ENCODE measurements around the gene TSEN54. TPM values are rescaled to one million over a fixed set of nuclear protein-coding genes. Genes with fewer than 3 reads are reported as not detected.

Gene TSEN54
- total RNA-seq, 4 donors from 2014 or later = 11.6 to 46.6 (median 25.8) TPM

DNA sequence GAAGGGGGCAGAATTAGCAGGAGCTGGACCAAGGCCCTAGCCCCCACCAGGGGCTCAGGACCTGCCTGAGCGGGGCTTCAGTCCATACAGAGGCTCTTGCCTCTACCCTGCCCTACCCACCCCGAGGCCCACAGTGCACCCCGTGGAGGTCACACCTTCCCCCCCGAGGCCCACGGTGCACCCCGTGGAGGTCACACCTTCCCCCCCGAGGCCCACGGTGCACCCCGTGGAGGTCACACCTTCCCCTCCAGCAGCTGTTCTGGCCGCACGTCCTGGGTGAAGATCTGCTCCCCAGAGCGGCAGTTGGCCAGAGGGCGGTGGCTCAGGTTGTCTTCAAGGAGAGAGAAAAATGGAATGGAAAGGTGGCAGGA is 12.4 kb upstream of the TSEN54 start:
- Histone ChIP-seq H3K4me1 (peaks cover 1 to 6% of the 10 kb centered on the region in 2 donors), H3K27me3 (no peaks in the 10 kb centered on the region), H3K9me3 (no peaks in the 10 kb centered on the region), H3K4me3 (replicated peaks in 1 of 3) (no peak overlapping the region), H3K27ac (no peak overlapping the region), H3K36me3 (peaks cover 29 to 42% of the 10 kb centered on the region in 2 donors)
- no peak for DNase-seq
- TF ChIP-seq, protein P1, sequence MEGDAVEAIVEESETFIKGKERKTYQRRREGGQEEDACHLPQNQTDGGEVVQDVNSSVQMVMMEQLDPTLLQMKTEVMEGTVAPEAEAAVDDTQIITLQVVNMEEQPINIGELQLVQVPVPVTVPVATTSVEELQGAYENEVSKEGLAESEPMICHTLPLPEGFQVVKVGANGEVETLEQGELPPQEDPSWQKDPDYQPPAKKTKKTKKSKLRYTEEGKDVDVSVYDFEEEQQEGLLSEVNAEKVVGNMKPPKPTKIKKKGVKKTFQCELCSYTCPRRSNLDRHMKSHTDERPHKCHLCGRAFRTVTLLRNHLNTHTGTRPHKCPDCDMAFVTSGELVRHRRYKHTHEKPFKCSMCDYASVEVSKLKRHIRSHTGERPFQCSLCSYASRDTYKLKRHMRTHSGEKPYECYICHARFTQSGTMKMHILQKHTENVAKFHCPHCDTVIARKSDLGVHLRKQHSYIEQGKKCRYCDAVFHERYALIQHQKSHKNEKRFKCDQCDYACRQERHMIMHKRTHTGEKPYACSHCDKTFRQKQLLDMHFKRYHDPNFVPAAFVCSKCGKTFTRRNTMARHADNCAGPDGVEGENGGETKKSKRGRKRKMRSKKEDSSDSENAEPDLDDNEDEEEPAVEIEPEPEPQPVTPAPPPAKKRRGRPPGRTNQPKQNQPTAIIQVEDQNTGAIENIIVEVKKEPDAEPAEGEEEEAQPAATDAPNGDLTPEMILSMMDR (IDR thresholded peaks at IDR 0.05) = no peak
- TF ChIP-seq POLR2A (IDR thresholded peaks at IDR 0.05) = no peak
- intact Hi-C loops (cut with DNase I) = no loop called here
- 65 to 81% methylated on average over 8 to 9 of the region's 13 CpGs for WGBS, 2 donors

DNA sequence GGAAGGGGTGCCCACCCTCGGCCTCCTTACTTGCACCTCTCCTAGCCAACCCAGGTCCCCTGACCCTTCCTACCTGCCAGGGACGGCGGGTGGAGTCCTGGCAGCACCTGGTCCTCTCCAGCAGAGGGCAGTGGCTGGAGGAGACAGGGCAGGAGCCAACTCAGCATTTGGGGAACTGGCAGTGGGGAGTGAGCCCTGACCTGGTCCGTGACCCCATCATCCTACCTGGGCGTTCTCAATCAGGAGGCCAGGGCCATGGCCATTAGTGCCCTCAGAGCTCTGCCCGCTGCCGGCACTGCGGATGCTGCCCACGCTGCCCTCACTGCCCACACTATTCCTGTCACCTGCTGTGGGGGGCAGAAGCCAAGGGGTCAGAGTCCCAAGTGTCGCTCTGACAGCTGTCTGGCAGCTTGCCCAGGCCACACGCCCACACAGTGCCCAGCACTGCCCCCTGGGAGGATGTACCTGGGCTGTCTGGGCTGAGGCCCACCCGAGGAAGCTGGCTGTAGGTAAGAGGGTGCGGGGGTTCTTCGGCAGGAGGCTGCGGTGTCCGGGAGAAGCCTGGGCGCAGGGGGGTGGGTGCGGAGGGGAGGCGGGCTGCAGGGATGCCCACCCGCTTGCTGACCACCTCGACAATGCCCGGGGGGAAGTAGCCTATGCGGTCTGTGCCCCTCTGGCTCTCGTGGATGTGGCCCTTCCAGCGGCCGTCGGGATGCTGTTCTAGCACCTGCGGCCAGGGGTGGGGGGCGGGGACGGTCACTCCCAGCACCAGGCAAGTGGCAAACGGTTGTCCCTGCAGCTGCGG is 11.8 kb upstream of the TSEN54 start:
- TF ChIP-seq, protein P1 (IDR thresholded peaks at IDR 0.05) = peak; percentile 19 to 49 (median 36)
- no peak for TF ChIP-seq POLR2A (IDR thresholded peaks at IDR 0.05)
- Histone ChIP-seq H3K9me3 (no peaks in the 10 kb centered on the region), H3K27me3 (no peaks in the 10 kb centered on the region), H3K36me3 (peaks cover 29 to 42% of the 10 kb centered on the region in 2 donors), H3K27ac (no peak overlapping the region), H3K4me1 (peaks cover 6 to 12% of the 10 kb centered on the region in 2 donors), H3K4me3 (replicated peaks in 1 of 3) (no peak overlapping the region)
- DNase-seq = peak; percentile 28 to 38
- intact Hi-C loops (cut with DNase I) = loop anchor here (5.0 kb wide), 1 partner anchor 77 kb away; no protein-coding TSS in a partner anchor
- 78 to 87% methylated on average over 20 to 21 of the region's 32 CpGs for WGBS, 2 donors

DNA sequence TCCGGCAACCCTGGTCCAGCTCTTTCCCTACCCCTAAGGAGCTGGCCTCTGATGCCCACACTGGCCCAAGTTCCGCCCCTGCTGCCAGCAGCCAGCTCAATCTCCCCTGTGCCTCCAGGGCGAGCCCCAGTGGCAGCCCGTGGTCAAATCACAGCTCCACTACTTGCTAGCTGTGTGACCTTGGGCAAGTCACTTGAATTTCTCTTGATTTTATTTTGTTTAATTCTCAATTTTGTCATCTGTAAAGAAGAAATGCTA is 11.2 kb upstream of the TSEN54 start:
- Histone ChIP-seq H3K4me3 (replicated peaks in 1 of 3) (no peak overlapping the region), H3K36me3 (peaks cover 29 to 38% of the 10 kb centered on the region in 2 donors), H3K9me3 (no peaks in the 10 kb centered on the region), H3K4me1 (peaks cover 8 to 14% of the 10 kb centered on the region in 2 donors), H3K27ac (no peak overlapping the region), H3K27me3 (no peaks in the 10 kb centered on the region)
- DNase-seq = no peak
- intact Hi-C loops (cut with DNase I) = loop anchor here (5.0 kb wide), 1 partner anchor 78 kb away; no protein-coding TSS in a partner anchor
- TF ChIP-seq POLR2A (IDR thresholded peaks at IDR 0.05) = no peak
- TF ChIP-seq, protein P1 (IDR thresholded peaks at IDR 0.05) = no peak
- 86 to 99% methylated on average over 4 of the region's 4 CpGs for WGBS, 2 donors

DNA sequence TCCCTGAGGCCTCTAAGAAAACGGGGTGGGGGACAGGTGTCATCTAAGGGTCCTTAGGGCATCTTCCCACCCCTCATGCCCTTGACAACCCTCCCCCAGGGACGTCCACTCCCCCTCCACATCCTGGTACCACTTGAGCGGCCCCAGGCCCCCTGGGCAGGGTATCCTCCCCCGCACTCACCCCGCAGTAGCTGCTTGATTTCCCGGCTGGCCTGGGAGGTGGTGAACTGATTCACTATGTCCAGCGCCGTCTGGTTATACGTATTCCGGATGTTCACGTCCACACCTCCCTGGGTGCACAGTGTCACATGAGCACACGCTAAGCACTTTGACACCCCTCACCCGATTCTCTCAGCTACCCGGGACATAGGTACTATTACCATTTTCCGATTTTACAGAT is 10.7 kb upstream of the TSEN54 start:
- TF ChIP-seq, protein P1 (IDR thresholded peaks at IDR 0.05) = no peak
- TF ChIP-seq POLR2A (IDR thresholded peaks at IDR 0.05) = no peak
- 89 to 95% methylated on average over 15 of the region's 15 CpGs for WGBS, 2 donors
- Histone ChIP-seq H3K9me3 (no peaks in the 10 kb centered on the region), H3K27ac (no peak overlapping the region), H3K4me1 (peaks cover 8 to 14% of the 10 kb centered on the region in 2 donors), H3K4me3 (replicated peaks in 1 of 3) (no peak overlapping the region), H3K27me3 (no peaks in the 10 kb centered on the region), H3K36me3 (peaks cover 25 to 35% of the 10 kb centered on the region in 2 donors)
- intact Hi-C loops (cut with DNase I) = loop anchor here (5.0 kb wide), 1 partner anchor 78 kb away; no protein-coding TSS in a partner anchor
- no peak for DNase-seq

DNA sequence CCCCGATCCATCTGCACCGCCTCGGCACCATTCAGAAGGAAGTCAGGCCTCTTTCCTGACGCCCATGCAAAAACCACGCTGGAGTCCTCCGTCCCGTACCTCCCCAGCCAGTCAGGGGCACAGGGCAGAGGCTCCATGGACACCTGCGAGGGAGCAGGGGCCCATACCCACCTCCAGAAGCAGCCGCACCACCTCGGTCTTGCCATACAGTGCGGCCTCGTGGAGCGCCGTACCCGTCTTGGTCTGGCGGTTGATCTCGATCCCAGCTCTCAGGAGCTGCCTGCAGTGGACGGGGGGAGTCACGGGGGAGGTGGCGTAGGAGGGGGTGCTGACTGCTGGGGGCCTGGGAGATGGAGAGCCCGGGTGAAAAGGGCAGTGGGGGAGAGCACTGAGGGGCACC is 10.2 kb upstream of the TSEN54 start:
- no peak overlapping the region for H3K27ac ChIP-seq
- intact Hi-C loops (cut with DNase I) = loop anchor here (5.0 kb wide), 1 partner anchor 79 kb away; no protein-coding TSS in a partner anchor
- peaks cover 8 to 15% of the 10 kb centered on the region in 2 donors for H3K4me1 ChIP-seq
- H3K9me3 ChIP-seq = no peaks in the 10 kb centered on the region
- no peak for DNase-seq
- no peak for TF ChIP-seq POLR2A (IDR thresholded peaks at IDR 0.05)
- TF ChIP-seq, protein P1 (IDR thresholded peaks at IDR 0.05) = no peak
- 84 to 100% methylated on average over 1 to 19 of the region's 21 CpGs for WGBS, 2 donors
- no peaks in the 10 kb centered on the region for H3K27me3 ChIP-seq
- H3K4me3 ChIP-seq (replicated peaks in 1 of 3) = no peak overlapping the region
- H3K36me3 ChIP-seq = peaks cover 23 to 34% of the 10 kb centered on the region in 2 donors

All from thyroid gland (tissue), 4 donors.